ES-I3 (cell line): ENCODE data around the gene CYP1B1.
"Not testable (repeated sequence)": the region's sequence is repeated elsewhere in the genome, so short reads cannot be mapped to it uniquely, and the experiment has no call there.

ENCODE experiments used
- H3K36me3 ChIP-seq: 2 replicates; pipeline ENCODE4 v1.6.1; 2013; ENCODE audit warnings: mild to moderate bottlenecking, low read length, control low read depth, moderate library complexity; ENCODE audit not compliant: insufficient read depth
- H3K4me1 ChIP-seq: 2 replicates; pipeline ENCODE4 v1.6.1; 2013; ENCODE audit warnings: mild to moderate bottlenecking, control low read depth, low read length; ENCODE audit not compliant: insufficient read depth
- H3K9ac ChIP-seq: 2 replicates; pipeline ENCODE4 v1.6.1; 2013; ENCODE audit warnings: low read depth, mild to moderate bottlenecking, low read length, moderate library complexity
- H3K9me3 ChIP-seq: 2 replicates; pipeline ENCODE4 v1.6.1; 2013; ENCODE audit warnings: mild to moderate bottlenecking, low read length, moderate library complexity; ENCODE audit not compliant: control insufficient read depth, insufficient read depth

The CYP1B1 gene

DNA sequence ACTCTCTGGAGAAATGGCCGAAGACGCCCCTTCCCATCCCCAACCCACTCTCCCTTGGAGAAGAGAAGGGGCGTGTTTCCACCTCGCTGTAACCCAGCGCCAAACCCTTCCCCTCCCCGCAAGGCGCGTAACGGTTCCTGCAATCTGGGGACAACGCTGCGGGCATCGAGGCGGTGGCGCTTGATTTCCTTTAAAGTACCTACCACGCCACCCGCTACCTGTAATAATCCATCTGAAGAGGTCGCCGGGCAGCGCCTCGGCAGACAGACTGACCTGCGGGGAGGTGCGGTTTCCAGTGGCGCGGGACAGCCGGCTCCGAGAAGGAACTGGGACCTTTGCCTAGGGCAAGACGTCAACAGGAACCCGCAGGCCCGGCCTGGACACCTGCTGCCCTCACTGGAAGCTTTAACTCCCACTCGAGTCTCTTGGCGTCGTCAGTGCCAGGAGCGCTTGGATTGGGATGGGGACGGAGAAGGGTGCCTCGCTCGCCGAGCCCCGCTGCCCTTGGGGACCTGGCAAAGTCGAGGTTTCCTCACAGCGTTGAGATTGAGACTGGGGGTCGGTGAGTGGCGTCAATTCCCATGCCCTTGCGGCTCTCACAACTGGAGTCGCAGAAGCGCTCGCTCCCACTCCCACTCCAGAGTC is at the start of gene CYP1B1:
Gene CYP1B1, minus strand, starts transcription at position 645 of the 645 bp plus-strand sequence. CDS start 763 bp downstream, outside the sequence.
- peaks cover 24% of the 10 kb centered on the region for H3K4me1 ChIP-seq
- peak within 1 kb of the TSS; percentile 62 for H3K9ac ChIP-seq
- H3K9me3 ChIP-seq = no peaks in the 10 kb centered on the region
- no peaks in the 10 kb centered on the region for H3K36me3 ChIP-seq

DNA sequence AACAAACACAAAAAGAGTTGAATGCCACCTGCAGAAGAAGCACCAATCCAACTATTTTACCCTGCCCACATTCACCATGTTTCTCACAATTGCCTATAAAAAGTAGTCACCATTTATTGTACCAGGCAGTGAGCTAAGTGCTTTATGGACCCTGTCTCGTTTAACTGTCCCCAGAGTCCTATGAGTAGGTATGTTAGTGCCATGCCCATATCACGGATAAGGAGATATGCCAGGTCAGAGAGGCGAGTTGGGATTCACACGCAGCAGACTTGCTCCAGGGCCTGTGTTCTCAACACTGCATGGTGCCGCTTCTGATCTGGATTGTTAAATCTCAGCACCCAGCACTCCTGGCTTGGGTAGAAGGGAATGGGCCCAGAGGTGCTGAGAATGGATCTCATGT is 49.1 kb upstream of the CYP1B1 start:
- no peaks in the 10 kb centered on the region for H3K4me1 ChIP-seq
- H3K9ac ChIP-seq = no peak overlapping the region
- no peaks in the 10 kb centered on the region for H3K36me3 ChIP-seq
- H3K9me3 ChIP-seq = peaks cover 15% of the 10 kb centered on the region; the same call in 1 of the 2 replicates

GRCh38 chr2:38123911-38124310 is 48.0 kb upstream of the CYP1B1 start:
- H3K9me3 ChIP-seq = peaks cover 12% of the 10 kb centered on the region; the same call in 1 of the 2 replicates
- H3K9ac ChIP-seq = no peak overlapping the region
- no peaks in the 10 kb centered on the region for H3K36me3 ChIP-seq
- no peaks in the 10 kb centered on the region for H3K4me1 ChIP-seq

- Histone ChIP-seq H3K9ac (no peak overlapping the region), H3K9me3 (peaks cover 6% of the 10 kb centered on the region; the same call in 1 of the 2 replicates), H3K4me1 (no peaks in the 10 kb centered on the region), H3K36me3 (no peaks in the 10 kb centered on the region)
These were observed 46.4 kb upstream of the CYP1B1 start for GRCh38 chr2:38122344-38122743.

GRCh38 chr2:38121481-38121880 is 45.5 kb upstream of the CYP1B1 start:
- Histone ChIP-seq H3K9me3 (peaks cover 3% of the 10 kb centered on the region; the same call in 1 of the 2 replicates), H3K4me1 (no peaks in the 10 kb centered on the region), H3K9ac (no peak overlapping the region), H3K36me3 (no peaks in the 10 kb centered on the region)

DNA sequence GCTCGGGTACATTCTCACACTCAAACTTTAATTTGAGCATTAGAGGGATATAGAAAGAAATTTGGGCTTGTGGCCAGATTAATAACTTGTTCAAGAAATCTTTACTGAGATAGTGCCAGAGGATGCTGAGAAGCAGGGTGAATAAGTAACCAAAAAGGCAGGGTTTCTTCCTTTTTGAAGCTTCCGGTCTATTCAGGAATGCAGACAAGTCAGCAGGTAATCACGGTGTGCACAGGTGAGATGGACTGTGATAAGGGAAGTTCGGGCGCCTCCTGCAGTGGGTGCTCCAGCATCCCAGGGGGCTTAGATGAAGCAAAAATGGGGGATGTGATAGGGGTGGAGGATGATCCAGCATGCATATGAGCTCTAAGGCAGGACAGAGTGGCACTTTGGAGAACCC is 44.9 kb upstream of the CYP1B1 start:
- H3K9ac ChIP-seq = no peak overlapping the region
- peaks cover under 1% of the 10 kb centered on the region; the same call in 1 of the 2 replicates for H3K9me3 ChIP-seq
- no peaks in the 10 kb centered on the region for H3K4me1 ChIP-seq
- H3K36me3 ChIP-seq = no peaks in the 10 kb centered on the region

- Histone ChIP-seq H3K9me3 (no peaks in the 10 kb centered on the region), H3K9ac (no peak overlapping the region), H3K4me1 (no peaks in the 10 kb centered on the region), H3K36me3 (no peaks in the 10 kb centered on the region)
These were observed 44.3 kb upstream of the CYP1B1 start for GRCh38 chr2:38120264-38120592.

GRCh38 chr2:38116762-38117161 is 40.8 kb upstream of the CYP1B1 start:
- Histone ChIP-seq H3K9ac (no peak overlapping the region), H3K36me3 (no peaks in the 10 kb centered on the region), H3K4me1 (no peaks in the 10 kb centered on the region), H3K9me3 (no peaks in the 10 kb centered on the region)

DNA sequence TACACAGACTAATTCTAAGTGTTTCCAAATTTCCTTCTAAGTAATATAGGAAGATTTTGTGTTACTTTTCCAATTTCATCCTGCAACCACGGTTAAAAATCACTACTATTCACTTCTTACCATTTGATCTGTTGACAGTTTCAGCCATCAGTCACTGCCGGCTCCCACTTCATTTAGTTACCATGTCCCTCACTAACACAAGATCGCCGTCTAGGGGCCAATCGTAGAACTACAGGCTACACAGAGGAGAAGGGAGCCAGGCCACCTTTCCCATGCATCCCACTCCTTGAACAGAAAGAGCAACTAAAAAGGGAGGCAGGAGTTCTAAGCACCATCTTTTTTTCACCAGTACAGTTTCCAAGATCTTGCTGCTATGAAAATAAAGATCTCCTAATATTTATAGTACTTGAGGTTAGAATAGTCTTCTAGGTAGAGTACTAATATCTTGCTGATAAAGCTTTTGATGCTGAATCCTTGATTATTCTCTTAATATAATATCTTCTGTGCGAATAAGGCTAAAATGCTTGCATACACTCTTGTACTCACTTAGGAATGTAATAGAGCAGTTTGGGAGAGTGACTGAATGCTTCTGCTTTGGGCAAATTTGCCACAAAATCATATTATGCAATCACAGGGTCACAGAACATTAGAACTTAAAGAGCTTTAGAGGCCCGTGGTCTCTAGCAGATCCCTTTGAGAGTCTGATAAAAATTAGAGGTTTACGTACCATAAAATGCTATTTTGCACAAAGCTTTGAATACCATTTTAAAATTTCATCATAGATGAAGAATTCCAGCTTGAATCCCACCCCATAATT is 39.5 kb upstream of the CYP1B1 start:
- Histone ChIP-seq H3K4me1 (no peaks in the 10 kb centered on the region), H3K9me3 (no peaks in the 10 kb centered on the region), H3K9ac (no peak overlapping the region), H3K36me3 (no peaks in the 10 kb centered on the region)

DNA sequence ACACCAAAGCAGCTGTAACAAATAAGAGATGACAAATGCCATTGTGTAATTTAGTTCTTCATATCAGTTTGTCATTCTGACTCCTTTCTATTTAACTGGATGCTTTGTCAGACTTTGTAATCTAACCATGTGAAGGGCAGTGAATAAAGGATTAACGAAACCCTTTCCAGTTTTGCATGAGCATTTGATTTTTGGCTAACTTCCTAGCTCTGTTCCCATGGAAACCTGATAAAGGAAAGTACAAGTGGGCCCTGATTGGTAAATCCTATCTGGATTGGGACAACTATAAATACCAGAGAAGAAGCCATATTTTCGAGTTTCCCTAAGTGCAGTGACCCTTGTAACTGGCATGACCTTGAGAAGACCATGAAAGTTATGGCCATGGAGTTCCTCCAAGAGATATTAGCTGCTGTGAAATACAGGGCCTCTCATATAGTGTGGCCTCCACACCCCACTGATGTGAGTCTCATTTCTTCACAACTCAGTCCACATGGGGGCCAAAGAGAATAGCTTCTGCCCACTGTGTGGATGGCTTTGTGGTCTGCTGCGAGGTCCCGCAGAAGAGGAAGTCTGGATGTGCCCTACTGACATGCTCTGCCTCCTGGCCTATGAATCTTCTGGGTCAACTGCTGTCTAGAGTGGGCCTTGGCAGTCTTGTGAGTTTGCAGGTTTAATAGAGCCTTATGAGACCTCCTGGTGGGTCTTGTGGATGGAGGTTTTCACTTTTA is 38.2 kb upstream of the CYP1B1 start:
- H3K9me3 ChIP-seq = no peaks in the 10 kb centered on the region
- no peaks in the 10 kb centered on the region for H3K36me3 ChIP-seq
- peaks cover 3% of the 10 kb centered on the region; the same call in 1 of the 2 replicates for H3K4me1 ChIP-seq
- H3K9ac ChIP-seq = no peak overlapping the region

DNA sequence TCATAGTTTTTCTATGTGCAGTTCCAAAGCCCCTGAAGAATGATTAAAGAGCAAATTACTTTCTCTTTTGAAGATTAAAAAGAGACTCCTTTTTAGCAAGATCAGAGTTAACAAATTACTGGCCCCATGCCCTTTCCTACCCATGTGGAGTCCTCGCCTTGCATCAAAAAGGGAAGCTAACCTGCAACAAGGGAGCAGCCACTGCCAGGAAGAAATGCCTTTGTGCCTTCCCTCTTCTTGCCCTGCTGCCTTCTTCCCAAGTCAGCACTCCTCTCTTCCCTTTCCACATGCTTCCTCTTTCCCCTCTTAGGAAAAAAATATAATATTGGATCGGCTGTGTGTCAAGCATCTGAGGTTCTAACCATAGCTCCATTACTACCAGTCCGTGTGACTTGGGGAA is 37.1 kb upstream of the CYP1B1 start:
- H3K9me3 ChIP-seq = no peaks in the 10 kb centered on the region
- peaks cover 14% of the 10 kb centered on the region; the same call in 1 of the 2 replicates for H3K4me1 ChIP-seq
- no peak overlapping the region for H3K9ac ChIP-seq
- no peaks in the 10 kb centered on the region for H3K36me3 ChIP-seq

DNA sequence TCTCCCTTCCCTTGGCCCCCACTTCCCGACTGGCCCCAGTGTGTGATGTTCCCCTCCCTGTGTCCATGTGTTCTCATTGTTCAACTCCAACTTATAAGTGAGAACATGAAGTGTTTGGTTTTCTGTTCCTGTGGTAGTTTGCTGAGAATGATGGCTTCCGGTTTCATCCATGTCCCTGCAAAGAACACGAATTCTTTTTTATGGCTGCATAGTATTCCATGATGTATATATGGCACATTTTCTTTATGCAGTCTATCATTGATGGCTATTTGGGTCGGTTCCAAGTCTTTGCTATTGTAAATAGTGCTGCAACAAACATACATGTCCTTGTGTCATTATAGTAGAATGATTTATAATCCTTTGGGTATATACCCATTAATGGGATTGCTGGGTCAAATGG is 35.4 kb upstream of the CYP1B1 start:
- H3K4me1 ChIP-seq = peaks cover 16% of the 10 kb centered on the region
- H3K36me3 ChIP-seq, H3K9me3 ChIP-seq, H3K9ac ChIP-seq: not testable (repeated sequence)

GRCh38 chr2:38109732-38110181 is 33.8 kb upstream of the CYP1B1 start:
- Histone ChIP-seq H3K9me3 (no peaks in the 10 kb centered on the region), H3K36me3 (no peaks in the 10 kb centered on the region), H3K4me1 (peaks cover 25% of the 10 kb centered on the region), H3K9ac (no peak overlapping the region)

GRCh38 chr2:38108907-38109731 is 33.2 kb upstream of the CYP1B1 start:
- Histone ChIP-seq H3K4me1 (peaks cover 25% of the 10 kb centered on the region), H3K36me3 (no peaks in the 10 kb centered on the region), H3K9me3 (no peaks in the 10 kb centered on the region), H3K9ac (no peak overlapping the region)
